ENCODE results near the gene COA4.

COA4 gene

GRCh38 chr11:73893041-73893440 lies 16.4 kb upstream of the COA4 start:
- Histone ChIP-seq H3K79me2 (ENCODE audit: control insufficient read depth, low read length) (no peaks in the 10 kb centered on the region), H3K36me3 (ENCODE audit: control insufficient read depth, low read length) (peaks cover 44% of the 10 kb centered on the region), H3K9me3 (ENCODE audit: control insufficient read depth, insufficient read depth, low read length) (no peaks in the 10 kb centered on the region), H3K27me3 (ENCODE audit: control insufficient read depth, low read length) (no peaks in the 10 kb centered on the region), H3K4me2 (ENCODE audit: low read length) (no peak overlapping the region), H3K27ac (ENCODE audit: low read depth, low read length) (no peak overlapping the region), H4K20me1 (ENCODE audit: control insufficient read depth, insufficient read depth, low read depth, low read length) (no peaks in the 10 kb centered on the region), H3K4me1 (ENCODE audit: control insufficient read depth, low read length) (no peaks in the 10 kb centered on the region), H3K4me3 (ENCODE audit: low read length) (no peak overlapping the region), H3K9me2 (replicated peaks; ENCODE audit: control insufficient read depth, low read length) (no peaks in the 10 kb centered on the region), H3F3A (ENCODE audit: control insufficient read depth, insufficient read depth) (no peaks in the 10 kb centered on the region)
- TF ChIP-seq EZH2phosphoT487 (IDR thresholded peaks at IDR 0.05; ENCODE audit: borderline replicate concordance, low read length), result no peak
- TF ChIP-seq CTCF (IDR thresholded peaks at IDR 0.05; ENCODE audit: low read depth, low read length, poor library complexity, severe bottlenecking), result no peak

GRCh38 chr11:73889536-73889935 lies 12.9 kb upstream of the COA4 start:
- TF ChIP-seq CTCF (IDR thresholded peaks at IDR 0.05; ENCODE audit: low read depth, low read length, poor library complexity, severe bottlenecking), result no peak
- no peak for TF ChIP-seq EZH2phosphoT487 (IDR thresholded peaks at IDR 0.05; ENCODE audit: borderline replicate concordance, low read length)
- H3K4me2 ChIP-seq (ENCODE audit: low read length), result no peak overlapping the region
- H3F3A ChIP-seq (ENCODE audit: control insufficient read depth, insufficient read depth), result no peaks in the 10 kb centered on the region
- H3K36me3 ChIP-seq (ENCODE audit: control insufficient read depth, low read length), result peaks cover 41% of the 10 kb centered on the region
- no peak overlapping the region for H3K4me3 ChIP-seq (ENCODE audit: low read length)
- H3K27ac ChIP-seq (ENCODE audit: low read depth, low read length), result no peak overlapping the region
- H3K79me2 ChIP-seq (ENCODE audit: control insufficient read depth, low read length), result no peaks in the 10 kb centered on the region
- H4K20me1 ChIP-seq (ENCODE audit: control insufficient read depth, insufficient read depth, low read depth, low read length), result no peaks in the 10 kb centered on the region
- H3K9me2 ChIP-seq (replicated peaks; ENCODE audit: control insufficient read depth, low read length), result no peaks in the 10 kb centered on the region
- H3K4me1 ChIP-seq (ENCODE audit: control insufficient read depth, low read length), result no peaks in the 10 kb centered on the region
- H3K9me3 ChIP-seq (ENCODE audit: control insufficient read depth, insufficient read depth, low read length), result no peaks in the 10 kb centered on the region
- no peaks in the 10 kb centered on the region for H3K27me3 ChIP-seq (ENCODE audit: control insufficient read depth, low read length)

GRCh38 chr11:73889019-73889418 lies 12.4 kb upstream of the COA4 start:
- Histone ChIP-seq H4K20me1 (ENCODE audit: control insufficient read depth, insufficient read depth, low read depth, low read length) (no peaks in the 10 kb centered on the region), H3K9me2 (replicated peaks; ENCODE audit: control insufficient read depth, low read length) (no peaks in the 10 kb centered on the region), H3K9me3 (ENCODE audit: control insufficient read depth, insufficient read depth, low read length) (no peaks in the 10 kb centered on the region), H3K27ac (ENCODE audit: low read depth, low read length) (no peak overlapping the region), H3K4me2 (ENCODE audit: low read length) (no peak overlapping the region), H3K36me3 (ENCODE audit: control insufficient read depth, low read length) (peaks cover 41% of the 10 kb centered on the region), H3F3A (ENCODE audit: control insufficient read depth, insufficient read depth) (no peaks in the 10 kb centered on the region), H3K27me3 (ENCODE audit: control insufficient read depth, low read length) (no peaks in the 10 kb centered on the region), H3K4me1 (ENCODE audit: control insufficient read depth, low read length) (no peaks in the 10 kb centered on the region), H3K4me3 (ENCODE audit: low read length) (no peak overlapping the region), H3K79me2 (ENCODE audit: control insufficient read depth, low read length) (no peaks in the 10 kb centered on the region)
- no peak for TF ChIP-seq CTCF (IDR thresholded peaks at IDR 0.05; ENCODE audit: low read depth, low read length, poor library complexity, severe bottlenecking)
- no peak for TF ChIP-seq EZH2phosphoT487 (IDR thresholded peaks at IDR 0.05; ENCODE audit: borderline replicate concordance, low read length)

GRCh38 chr11:73888244-73888643 lies 11.6 kb upstream of the COA4 start:
- Histone ChIP-seq H3K9me2 (replicated peaks; ENCODE audit: control insufficient read depth, low read length) (no peaks in the 10 kb centered on the region), H3K9me3 (ENCODE audit: control insufficient read depth, insufficient read depth, low read length) (no peaks in the 10 kb centered on the region), H3K79me2 (ENCODE audit: control insufficient read depth, low read length) (no peaks in the 10 kb centered on the region), H3F3A (ENCODE audit: control insufficient read depth, insufficient read depth) (no peaks in the 10 kb centered on the region), H3K36me3 (ENCODE audit: control insufficient read depth, low read length) (peaks cover 44% of the 10 kb centered on the region), H3K4me1 (ENCODE audit: control insufficient read depth, low read length) (no peaks in the 10 kb centered on the region), H3K27ac (ENCODE audit: low read depth, low read length) (no peak overlapping the region), H3K27me3 (ENCODE audit: control insufficient read depth, low read length) (no peaks in the 10 kb centered on the region), H4K20me1 (ENCODE audit: control insufficient read depth, insufficient read depth, low read depth, low read length) (no peaks in the 10 kb centered on the region), H3K4me3 (ENCODE audit: low read length) (no peak overlapping the region), H3K4me2 (ENCODE audit: low read length) (no peak overlapping the region)
- TF ChIP-seq EZH2phosphoT487 (IDR thresholded peaks at IDR 0.05; ENCODE audit: borderline replicate concordance, low read length) (no peak), CTCF (IDR thresholded peaks at IDR 0.05; ENCODE audit: low read depth, low read length, poor library complexity, severe bottlenecking) (no peak)

Measured in DOHH2 (cell line).